Panc1 (cell line): ENCODE data around the gene ARHGDIB.

ENCODE experiments used
- CTCF ChIP-seq: fragments of 450-650 bp; IDR thresholded peaks from 2 replicates; pipeline ENCODE4 v1.5.1; 2017; ENCODE audit warnings: mild to moderate bottlenecking
- SIN3A ChIP-seq: IDR thresholded peaks from 2 replicates; pipeline ENCODE4 v1.6.1; 2012; ENCODE audit warnings: low read depth, mild to moderate bottlenecking, low read length, moderate library complexity, borderline replicate concordance; ENCODE audit not compliant: insufficient read depth

- no peak for TF ChIP-seq CTCF
- TF ChIP-seq SIN3A, result no peak
These were observed 40.8 kb downstream of the ARHGDIB start for GRCh38 chr12:14920475-14921126.
